Endothelial cell of umbilical vein (primary cell): Measurements from ENCODE around the gene TADA2A. TPM values are rescaled to one million over a fixed set of nuclear protein-coding genes. Genes with fewer than 3 reads are reported as not detected.
A peak's percentile ranks its signal among the peaks of the same experiment; 100 is the strongest.
"Not testable (repeated sequence)": the region's sequence is repeated elsewhere in the genome, so short reads cannot be mapped to it uniquely, and the experiment has no call there.

Experiments
- BruUV-seq: library from RNA; stranded (reverse); fragments of 400-500 nt; replicated peaks from 2 replicates; lab custom pipeline; 2021; lab: Mats Ljungman, UMichigan
- CTCF ChIA-PET: fragments of 300-600, 350-600 bp; sonication (Branson Sonifier 250); formaldehyde crosslinking; loops from one replicate; lab custom pipeline; 2021; ENCODE audit warnings: antibody characterized with exemption, inconsistent platforms; lab: Charles Lee
- POLR2A ChIA-PET: fragments of 300-600, 350-600 bp; sonication (Branson Sonifier 250); formaldehyde crosslinking; loops from one replicate; lab custom pipeline; 2021; ENCODE audit warnings: antibody characterized with exemption, inconsistent platforms; lab: Charles Lee
- DNase-seq: peaks from one replicate; pipeline ENCODE4 v3.0.0-alpha.2; 2011; ENCODE audit warnings: low read depth, low spot score
- FAIRE-seq: peaks from 2 replicates; lab custom pipeline; 2011; peaks lifted over from hg19 to GRCh38; lab: Jason Lieb, UNC
- H2AFZ ChIP-seq: 2 replicates; pipeline ENCODE4 v1.6.0; 2012; ENCODE audit warnings: low read depth, low read length, control low read depth, inconsistent platforms
- H3K27ac ChIP-seq: 2 replicates; pipeline ENCODE4 v1.5.1; 2011; ENCODE audit warnings: low read depth, mild to moderate bottlenecking, control low read depth, low read length, moderate library complexity; ENCODE audit not compliant: insufficient read depth
- H3K27me3 ChIP-seq, 2 experiments: 2 replicates each; pipeline versions ENCODE4 v1.6.0 to v1.6.1; 2011; ENCODE audit warnings: low read length in 2 of 2, mixed read lengths in 1 of 2; ENCODE audit not compliant: control insufficient read depth in 2 of 2, insufficient read depth in 2 of 2
- H3K36me3 ChIP-seq, 2 experiments: 2 replicates in 1 of 2; 3 replicates in 1 of 2; pipeline ENCODE4 v1.5.1; 2011; ENCODE audit warnings: low read length in 2 of 2, mild to moderate bottlenecking in 1 of 2, moderate library complexity in 1 of 2; ENCODE audit not compliant: control insufficient read depth in 2 of 2, insufficient read depth in 2 of 2; ENCODE audit errors: extremely low read depth in 1 of 2
- H3K4me1 ChIP-seq: 3 replicates; pipeline ENCODE4 v1.5.1; 2011; ENCODE audit warnings: mild to moderate bottlenecking, low read length; ENCODE audit not compliant: control insufficient read depth, insufficient read depth; ENCODE audit errors: extremely low read depth
- H3K4me2 ChIP-seq: 2 replicates; pipeline ENCODE4 v1.6.1; 2011; ENCODE audit warnings: low read length, control low read depth, mixed read lengths; ENCODE audit not compliant: insufficient read depth
- H3K4me3 ChIP-seq, 3 experiments: fragments of 200-600 bp in 1 of 3; sonication (generic), shearing (Covaris generic) in 1 of 3; replicated peaks in 1 of 3; 2 replicates each; pipeline ENCODE4 v1.5.1; 2011 to 2016; ENCODE audit warnings: control low read depth in 3 of 3, low read length in 3 of 3, mild to moderate bottlenecking in 2 of 3, inconsistent platforms in 1 of 3, low read depth in 1 of 3, moderate library complexity in 1 of 3; ENCODE audit not compliant: insufficient read depth in 1 of 3
- H3K79me2 ChIP-seq: 2 replicates; pipeline ENCODE4 v1.6.0; 2012; ENCODE audit warnings: low read length, inconsistent platforms; ENCODE audit not compliant: control insufficient read depth, insufficient read depth
- H3K9ac ChIP-seq: replicated peaks from 2 replicates; pipeline ENCODE3; 2011; ENCODE audit warnings: low read length, control low read depth; ENCODE audit not compliant: insufficient read depth; ENCODE audit errors: extremely low read depth
- H3K9me1 ChIP-seq: replicated peaks from 3 replicates; pipeline ENCODE4 v1.6.0; 2011; ENCODE audit warnings: mild to moderate bottlenecking, low read length; ENCODE audit not compliant: control insufficient read depth, insufficient read depth; ENCODE audit errors: extremely low read depth
- H3K9me3 ChIP-seq: replicated peaks from 2 replicates; pipeline ENCODE4 v1.5.1; 2012; ENCODE audit warnings: low read length, inconsistent platforms; ENCODE audit not compliant: control insufficient read depth, insufficient read depth
- H4K20me1 ChIP-seq: replicated peaks from 2 replicates; pipeline ENCODE3; 2011; ENCODE audit warnings: mild to moderate bottlenecking, low read length; ENCODE audit not compliant: control insufficient read depth, insufficient read depth; ENCODE audit errors: extremely low read depth
- CTCF ChIP-seq, 2 donors: IDR thresholded peaks; 1 replicate in 1 of 2; 2 replicates in 1 of 2; pipeline ENCODE4 v1.5.1; 2011; ENCODE audit warnings: low read length in 2 of 2, mild to moderate bottlenecking in 2 of 2, moderate library complexity in 2 of 2, control low read depth in 1 of 2, inconsistent platforms in 1 of 2, low read depth in 1 of 2; ENCODE audit not compliant: insufficient read depth in 1 of 2; ENCODE audit errors: extremely low read depth in 1 of 2
- EZH2 ChIP-seq: IDR thresholded peaks from 2 replicates; pipeline ENCODE4 v1.6.1; 2012; ENCODE audit warnings: borderline replicate concordance, low read depth, mild to moderate bottlenecking, moderate library complexity, low read length, inconsistent platforms; ENCODE audit not compliant: severe bottlenecking
- FOS ChIP-seq: IDR thresholded peaks from 2 replicates; pipeline ENCODE4 v1.6.1; 2011; ENCODE audit warnings: mild to moderate bottlenecking, low read length, moderate library complexity, borderline replicate concordance; ENCODE audit not compliant: insufficient read depth
- GATA2 ChIP-seq: IDR thresholded peaks from 2 replicates; pipeline ENCODE4 v1.7.0; 2011; ENCODE audit warnings: low read depth, mild to moderate bottlenecking, moderate library complexity, mixed read lengths, low read length; ENCODE audit not compliant: insufficient read length, insufficient read depth
- JUN ChIP-seq: IDR thresholded peaks from 2 replicates; pipeline ENCODE4 v1.6.1; 2011; ENCODE audit warnings: borderline replicate concordance, low read depth; ENCODE audit not compliant: insufficient read length, insufficient read depth
- MAX ChIP-seq: IDR thresholded peaks from 2 replicates; pipeline ENCODE4 v1.6.1; 2011; ENCODE audit not compliant: insufficient read depth, insufficient read length
- MYC ChIP-seq: IDR thresholded peaks from one replicate; pipeline ENCODE4 v1.6.1; 2011; ENCODE audit warnings: mild to moderate bottlenecking, low read depth, low read length
- POLR2A ChIP-seq: IDR thresholded peaks from 2 replicates; pipeline ENCODE4 v1.6.1; 2012; ENCODE audit warnings: low read depth, mild to moderate bottlenecking, control low read depth, low read length
- POLR2AphosphoS5 ChIP-seq: IDR thresholded peaks from 2 replicates; pipeline ENCODE4 v1.6.1; 2012; ENCODE audit warnings: low read depth, mild to moderate bottlenecking, control low read depth, low read length, moderate library complexity; ENCODE audit not compliant: insufficient read depth
- dilution Hi-C: fragments of 300-500 bp; cut with MboI; formaldehyde crosslinking; loops from one replicate; pipeline ENCODE4 v1.15.0; 2019; ENCODE audit warnings: low sequenced_read_pairs; ENCODE audit not compliant: extremely low pct_ligation_motif_present
- intact Hi-C: fragments of 100-400 bp; cut with micrococcal nuclease; formaldehyde crosslinking; loops from one replicate; pipeline ENCODE4 v1.10.0; 2022
- polyA plus RNA-seq, 4 experiments: library from polyadenylated mRNA; depleted of rRNA in 3 of 4; stranded (reverse) in 3 of 4; unstranded in 1 of 4; fragments of >200 nt; gene quantifications; 2 replicates each; pipeline versions ENCODE4 v1.2.1 to v1.2.3, GENCODE V29; 2011 to 2012; ENCODE audit warnings: missing spikeins in 1 of 4
- total RNA-seq: library from RNA; stranded (reverse); gene quantifications from 2 replicates; pipeline ENCODE4 v1.2.3, GENCODE V29; 2021

Gene TADA2A
- total and polyA plus RNA-seq, 2 donors (not counting 3 experiments of a cell fraction or from before 2014, with no cell fraction given): 9.9 to 22.4 TPM

GRCh38 chr17:37450112-37450511 is 43.4 kb downstream of the TADA2A start:
- H4K20me1 ChIP-seq: no peaks in the 10 kb centered on the region
- TF ChIP-seq POLR2AphosphoS5: no peak
- no peak for TF ChIP-seq GATA2
- no peak for TF ChIP-seq CTCF (IDR thresholded peaks at IDR 0.05; ENCODE audit: extremely low read depth in 1 of 2, insufficient read depth in 1 of 2, low read depth in 1 of 2, low read length in 2 of 2)
- TF ChIP-seq POLR2A: no peak
- no peak for TF ChIP-seq FOS
- TF ChIP-seq JUN: no peak
- no peak for TF ChIP-seq EZH2
- no peak for TF ChIP-seq MYC
- no peak for TF ChIP-seq MAX
- dilution Hi-C loops: no loop called here
- no peaks in the 10 kb centered on the region for H3K9me3 ChIP-seq
- no peak for FAIRE-seq
- ChIA-PET CTCF (interaction anchor here (0.7 to 2.1 kb wide), 4 partner anchors 8 to 77 kb away, joined by 3 to 8 read pairs (median 5); no protein-coding TSS in a partner anchor), POLR2A (no interaction called here)
- peaks cover 7% of the 10 kb centered on the region for H3K4me1 ChIP-seq
- H3K27me3 ChIP-seq: no peaks in the 10 kb centered on the region
- peak; percentile 17 for DNase-seq
- no peak overlapping the region for H3K4me2 ChIP-seq
- peaks cover 3 to 5% of the 10 kb centered on the region in 2 experiments for H3K36me3 ChIP-seq
- no TSS peak for BruUV-seq
- no peak overlapping the region for H3K4me3 ChIP-seq
- no peaks in the 10 kb centered on the region for H3K9me1 ChIP-seq
- intact Hi-C loops: no loop called here
- no peak overlapping the region for H3K9ac ChIP-seq
- H2AFZ ChIP-seq: no peak overlapping the region
- no peak overlapping the region for H3K27ac ChIP-seq
- H3K79me2 ChIP-seq: no peaks in the 10 kb centered on the region

- dilution Hi-C loops, DNase-seq, H3K9me1 ChIP-seq, H3K9me3 ChIP-seq, H3K27ac ChIP-seq, H3K4me1 ChIP-seq, H2AFZ ChIP-seq, H4K20me1 ChIP-seq, H3K79me2 ChIP-seq, H3K27me3 ChIP-seq, H3K36me3 ChIP-seq, H3K4me3 ChIP-seq, intact Hi-C loops, H3K9ac ChIP-seq, FAIRE-seq, POLR2A ChIA-PET, H3K4me2 ChIP-seq, BruUV-seq: not testable (repeated sequence)
- CTCF ChIA-PET: interaction anchor here (0.7 to 1.8 kb wide), 3 partner anchors 8 to 84 kb away, joined by 3 to 8 read pairs (median 4); no protein-coding TSS in a partner anchor
These were observed 51.1 kb downstream of the TADA2A start for GRCh38 chr17:37457801-37458200.
